ENCODE measurements around the gene MOB3B. TPM values are rescaled to one million over a fixed set of nuclear protein-coding genes. Genes with fewer than 3 reads are reported as not detected.

The MOB3B gene
- total RNA-seq, 1 donor = under 0.01 TPM

GRCh38 chr9:27280860-27281259 lies 248.8 kb downstream of the MOB3B start:
- peak overlapping the region; percentile 48 for H2AFZ ChIP-seq (ENCODE audit: low read length)
- H4K20me1 ChIP-seq (ENCODE audit: insufficient read depth, low read length) = no peaks in the 10 kb centered on the region
- H3K9me3 ChIP-seq (ENCODE audit: low read depth, low read length) = no peaks in the 10 kb centered on the region
- H3K4me3 ChIP-seq (ENCODE audit: insufficient read depth, low read length) = peak overlapping the region; percentile 60
- peak overlapping the region; percentile 81 for H3K4me2 ChIP-seq (ENCODE audit: insufficient read depth, low read length)
- no peaks in the 10 kb centered on the region for H3K79me2 ChIP-seq (ENCODE audit: insufficient read depth, low read length)
- no peaks in the 10 kb centered on the region for H3K4me1 ChIP-seq (ENCODE audit: insufficient read depth, low read length)
- H3K36me3 ChIP-seq (ENCODE audit: insufficient read depth, low read length) = no peaks in the 10 kb centered on the region
- H3K27ac ChIP-seq (ENCODE audit: low read depth, low read length) = no peak overlapping the region
- DNase-seq (ENCODE audit: insufficient read length, low spot score, missing footprints) = no peak
- TF ChIP-seq CTCF (IDR thresholded peaks at IDR 0.05; ENCODE audit: extremely low read depth, low read depth, low read length) = no peak
- peaks cover 7% of the 10 kb centered on the region for H3K27me3 ChIP-seq (ENCODE audit: insufficient read depth, low read length)

GRCh38 chr9:27280249-27280648 lies 249.4 kb downstream of the MOB3B start:
- no peak for DNase-seq (ENCODE audit: insufficient read length, low spot score, missing footprints)
- H3K4me1 ChIP-seq (ENCODE audit: insufficient read depth, low read length) = no peaks in the 10 kb centered on the region
- no peak for TF ChIP-seq CTCF (IDR thresholded peaks at IDR 0.05; ENCODE audit: extremely low read depth, low read depth, low read length)
- no peaks in the 10 kb centered on the region for H3K9me3 ChIP-seq (ENCODE audit: low read depth, low read length)
- H3K4me2 ChIP-seq (ENCODE audit: insufficient read depth, low read length) = no peak overlapping the region
- H3K79me2 ChIP-seq (ENCODE audit: insufficient read depth, low read length) = no peaks in the 10 kb centered on the region
- peaks cover 6% of the 10 kb centered on the region for H3K27me3 ChIP-seq (ENCODE audit: insufficient read depth, low read length)
- no peak overlapping the region for H2AFZ ChIP-seq (ENCODE audit: low read length)
- H3K27ac ChIP-seq (ENCODE audit: low read depth, low read length) = no peak overlapping the region
- H3K36me3 ChIP-seq (ENCODE audit: insufficient read depth, low read length) = no peaks in the 10 kb centered on the region
- H4K20me1 ChIP-seq (ENCODE audit: insufficient read depth, low read length) = no peaks in the 10 kb centered on the region
- H3K4me3 ChIP-seq (ENCODE audit: insufficient read depth, low read length) = no peak overlapping the region

- Histone ChIP-seq H2AFZ (ENCODE audit: low read length) (no peak overlapping the region), H3K36me3 (ENCODE audit: insufficient read depth, low read length) (no peaks in the 10 kb centered on the region), H3K27ac (ENCODE audit: low read depth, low read length) (no peak overlapping the region), H4K20me1 (ENCODE audit: insufficient read depth, low read length) (no peaks in the 10 kb centered on the region), H3K79me2 (ENCODE audit: insufficient read depth, low read length) (no peaks in the 10 kb centered on the region), H3K27me3 (ENCODE audit: insufficient read depth, low read length) (peaks cover 6% of the 10 kb centered on the region), H3K4me1 (ENCODE audit: insufficient read depth, low read length) (no peaks in the 10 kb centered on the region), H3K4me3 (ENCODE audit: insufficient read depth, low read length) (no peak overlapping the region), H3K4me2 (ENCODE audit: insufficient read depth, low read length) (no peak overlapping the region), H3K9me3 (ENCODE audit: low read depth, low read length) (no peaks in the 10 kb centered on the region)
- DNase-seq (ENCODE audit: insufficient read length, low spot score, missing footprints) = no peak
- no peak for TF ChIP-seq CTCF (IDR thresholded peaks at IDR 0.05; ENCODE audit: extremely low read depth, low read depth, low read length)
Observed at GRCh38 chr9:27279611-27280010, 250.0 kb downstream of the MOB3B start.

GRCh38 chr9:27278374-27278773 lies 251.2 kb downstream of the MOB3B start:
- Histone ChIP-seq H3K4me3 (ENCODE audit: insufficient read depth, low read length) (no peak overlapping the region), H3K9me3 (ENCODE audit: low read depth, low read length) (no peaks in the 10 kb centered on the region), H3K27me3 (ENCODE audit: insufficient read depth, low read length) (peaks cover 6% of the 10 kb centered on the region), H4K20me1 (ENCODE audit: insufficient read depth, low read length) (no peaks in the 10 kb centered on the region), H3K36me3 (ENCODE audit: insufficient read depth, low read length) (no peaks in the 10 kb centered on the region), H3K79me2 (ENCODE audit: insufficient read depth, low read length) (no peaks in the 10 kb centered on the region), H3K4me2 (ENCODE audit: insufficient read depth, low read length) (no peak overlapping the region), H3K4me1 (ENCODE audit: insufficient read depth, low read length) (no peaks in the 10 kb centered on the region), H3K27ac (ENCODE audit: low read depth, low read length) (no peak overlapping the region), H2AFZ (ENCODE audit: low read length) (no peak overlapping the region)
- no peak for TF ChIP-seq CTCF (IDR thresholded peaks at IDR 0.05; ENCODE audit: extremely low read depth, low read depth, low read length)
- no peak for DNase-seq (ENCODE audit: insufficient read length, low spot score, missing footprints)

Measured in osteoblast (primary cell).